Measurements from ENCODE around the gene MC3R.
"Not testable (repeated sequence)": the region's sequence is repeated elsewhere in the genome, so short reads cannot be mapped to it uniquely, and the experiment has no call there.

The MC3R gene

DNA sequence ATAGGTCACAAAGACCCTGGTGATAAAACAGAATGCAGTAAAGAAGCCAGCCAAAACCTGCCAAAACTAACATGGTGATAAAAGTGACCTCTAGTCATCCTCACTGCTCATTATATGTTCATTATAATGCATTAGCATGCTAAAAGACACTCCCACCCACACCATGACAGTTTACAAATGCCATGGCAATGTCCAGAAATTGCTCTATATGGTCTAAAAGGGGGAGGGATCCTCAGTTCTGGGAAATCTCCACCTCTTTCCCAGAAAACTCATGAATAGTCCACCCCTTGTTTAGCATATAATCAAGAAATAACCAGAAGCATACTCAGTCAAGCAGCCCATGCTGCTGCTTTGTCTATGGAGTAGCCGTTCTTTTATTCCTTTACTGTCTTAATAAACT is 40.4 kb upstream of the MC3R start:
- DNase-seq (ENCODE audit: low read depth), result no peak
- no peak for TF ChIP-seq CTCF (IDR thresholded peaks at IDR 0.05; ENCODE audit: low read depth, low read length, missing control alignments)
- no peak overlapping the region for H3K4me3 ChIP-seq (ENCODE audit: low read depth, low read length)

GRCh38 chr20:56211051-56211450 is 37.5 kb upstream of the MC3R start:
- DNase-seq (ENCODE audit: low read depth), result no peak
- TF ChIP-seq CTCF (IDR thresholded peaks at IDR 0.05; ENCODE audit: low read depth, low read length, missing control alignments), result no peak

DNA sequence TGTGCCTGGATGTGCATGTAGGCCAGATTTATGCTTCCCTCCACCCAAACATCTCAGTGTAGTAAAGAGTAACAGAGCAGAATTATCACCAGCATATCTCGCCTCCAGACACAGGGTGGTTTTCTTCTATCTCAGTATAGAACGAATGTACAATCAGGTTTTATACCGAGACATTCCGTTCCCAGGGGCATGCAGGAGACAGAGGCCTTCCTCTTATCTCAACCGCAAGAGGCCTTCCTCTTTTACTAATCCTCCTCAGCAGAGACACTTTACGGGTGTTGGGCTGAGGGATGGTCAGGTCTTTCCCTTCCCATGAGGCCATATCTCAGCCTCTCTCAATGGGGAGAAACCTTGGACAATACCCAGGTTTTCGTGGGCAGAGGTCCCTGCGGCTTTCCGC is 36.4 kb upstream of the MC3R start:
- H3K4me3 ChIP-seq (ENCODE audit: low read depth, low read length), result no peak overlapping the region
- DNase-seq (ENCODE audit: low read depth), result no peak
- no peak for TF ChIP-seq CTCF (IDR thresholded peaks at IDR 0.05; ENCODE audit: low read depth, low read length, missing control alignments)

More at GRCh38 chr20:56211051-56211450, 37.5 kb upstream of the MC3R start:
- no peak overlapping the region for H3K4me3 ChIP-seq (ENCODE audit: low read depth, low read length)

GRCh38 chr20:56213321-56213720 is 35.2 kb upstream of the MC3R start:
- DNase-seq (ENCODE audit: low read depth), result no peak
- H3K4me3 ChIP-seq (ENCODE audit: low read depth, low read length), result no peak overlapping the region
- no peak for TF ChIP-seq CTCF (IDR thresholded peaks at IDR 0.05; ENCODE audit: low read depth, low read length, missing control alignments)

GRCh38 chr20:56215115-56215514 is 33.4 kb upstream of the MC3R start:
- TF ChIP-seq CTCF (IDR thresholded peaks at IDR 0.05; ENCODE audit: low read depth, low read length, missing control alignments), result no peak
- H3K4me3 ChIP-seq (ENCODE audit: low read depth, low read length), result no peak overlapping the region
- DNase-seq (ENCODE audit: low read depth), result no peak

DNA sequence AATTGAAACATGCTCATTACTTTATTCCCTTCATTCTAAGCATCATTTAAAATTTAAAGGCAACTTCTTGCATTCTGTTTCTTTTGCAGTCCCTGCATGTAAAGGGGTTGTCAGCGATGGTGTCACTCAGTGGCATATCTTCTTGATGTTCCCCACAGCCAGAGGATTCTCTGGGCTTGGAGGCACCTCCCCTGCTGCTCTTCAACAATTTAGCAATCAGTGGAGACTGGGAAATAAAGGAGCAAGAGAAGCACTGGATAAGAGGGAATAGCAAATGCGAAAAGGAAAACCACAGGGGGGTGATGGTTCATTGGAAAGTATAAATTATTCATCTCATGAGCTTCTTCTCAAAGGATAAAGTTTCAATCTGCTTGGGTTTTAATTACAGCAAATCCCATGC is 30.7 kb upstream of the MC3R start:
- TF ChIP-seq CTCF (IDR thresholded peaks at IDR 0.05; ENCODE audit: low read depth, low read length, missing control alignments), result no peak
- no peak overlapping the region for H3K4me3 ChIP-seq (ENCODE audit: low read depth, low read length)
- no peak for DNase-seq (ENCODE audit: low read depth)

- DNase-seq (ENCODE audit: low read depth); H3K4me3 ChIP-seq (ENCODE audit: low read depth, low read length): not testable (repeated sequence)
Observed at GRCh38 chr20:56221186-56221585, 27.3 kb upstream of the MC3R start.

- H3K4me3 ChIP-seq (ENCODE audit: low read depth, low read length), result no peak overlapping the region
- no peak for DNase-seq (ENCODE audit: low read depth)
- TF ChIP-seq CTCF (IDR thresholded peaks at IDR 0.05; ENCODE audit: low read depth, low read length, missing control alignments), result no peak
Observed at GRCh38 chr20:56222201-56222600, 26.3 kb upstream of the MC3R start.

All from GM12864 (cell line).